HepG2 (cell line): ENCODE results near the gene ZNF175. TPM values are rescaled to one million over a fixed set of nuclear protein-coding genes. Genes with fewer than 3 reads are reported as not detected.

ENCODE experiments used
- ATAC-seq: fragments of 200-7000 bp; cut with Tn5 transposase; 3 replicates; pipeline ENCODE4 v1.9.1; 2020; ENCODE audit warnings: mild to moderate bottlenecking, moderate library complexity
- BruUV-seq: library from RNA; stranded (reverse); fragments of 400-500 nt; replicated peaks from 2 replicates; lab custom pipeline; 2021; lab: Mats Ljungman, UMichigan
- CTCF ChIA-PET: fragments of 300-600 bp; formaldehyde crosslinking; extraction: SDS; loops from one replicate; lab custom pipeline; 2021; ENCODE audit warnings: low total read pairs, inconsistent platforms, low intra/inter-chr PET ratio; lab: Yijun Ruan, JAX
- POLR2A ChIA-PET: fragments of 350-600 bp; sonication (Branson Sonifier 250); formaldehyde crosslinking; loops from one replicate; lab custom pipeline; 2020; ENCODE audit warnings: antibody characterized with exemption, inconsistent platforms; lab: Yijun Ruan, JAX
- DNase-seq: peaks from one replicate; pipeline ENCODE4 v3.0.0-alpha.2; 2015; ENCODE audit warnings: low spot score
- FAIRE-seq: peaks from 3 replicates; lab custom pipeline; 2011; peaks lifted over from hg19 to GRCh38; lab: Jason Lieb, UNC
- H2AFZ ChIP-seq: one replicate; pipeline ENCODE4 v1.6.1; 2011; ENCODE audit warnings: low read length, inconsistent platforms
- H3K27ac ChIP-seq: fragments of 300-600 bp; 3 replicates; pipeline ENCODE4 v1.8.0; 2011; ENCODE audit warnings: mixed run types, mild to moderate bottlenecking, mixed read lengths, low read length, inconsistent platforms; ENCODE audit not compliant: insufficient read depth; ENCODE audit errors: extremely low read length
- H3K27me3 ChIP-seq, 2 experiments: fragments of 200-600 bp in 1 of 2; 2 replicates in 1 of 2; 3 replicates in 1 of 2; pipeline versions ENCODE4 v1.6.0 to v1.8.0; 2011; ENCODE audit warnings: low read length in 2 of 2, mild to moderate bottlenecking in 2 of 2, moderate library complexity in 2 of 2, inconsistent platforms in 1 of 2; ENCODE audit not compliant: insufficient read depth in 2 of 2, control insufficient read depth in 1 of 2
- H3K36me3 ChIP-seq, 2 experiments: fragments of 200-600 bp in 1 of 2; replicated peaks in 1 of 2; 2 replicates in 1 of 2; 3 replicates in 1 of 2; pipeline versions ENCODE4 v1.5.1 to v1.8.0; 2011; ENCODE audit warnings: low read length in 2 of 2, inconsistent platforms in 1 of 2; ENCODE audit not compliant: insufficient read depth in 2 of 2, control insufficient read depth in 1 of 2
- H3K4me1 ChIP-seq: 2 replicates; pipeline ENCODE4 v1.5.1; 2012; ENCODE audit warnings: low read length, inconsistent platforms; ENCODE audit not compliant: insufficient read depth
- H3K4me2 ChIP-seq: 2 replicates; pipeline ENCODE4 v1.6.0; 2011; ENCODE audit warnings: low read depth, low read length, inconsistent platforms
- H3K4me3 ChIP-seq, 3 experiments: fragments of 200-600 bp in 1 of 3; sonication (generic), shearing (Covaris generic) in 1 of 3; replicated peaks in 1 of 3; 2 replicates each; pipeline ENCODE4 v1.5.1; 2011 to 2016; ENCODE audit warnings: low read length in 3 of 3, inconsistent platforms in 2 of 3, low read depth in 2 of 3, mild to moderate bottlenecking in 2 of 3, control low read depth in 1 of 3, mixed read lengths in 1 of 3; ENCODE audit not compliant: insufficient read depth in 1 of 3
- H3K79me2 ChIP-seq: one replicate; pipeline ENCODE4 v1.6.1; 2011; ENCODE audit warnings: low read length, inconsistent platforms; ENCODE audit not compliant: insufficient read depth
- H3K9ac ChIP-seq: 2 replicates; pipeline ENCODE4 v1.6.0; 2011; ENCODE audit warnings: mild to moderate bottlenecking, low read depth, low read length, inconsistent platforms; ENCODE audit not compliant: insufficient read depth
- H3K9me3 ChIP-seq: 2 replicates; pipeline ENCODE4 v1.5.1; 2012; ENCODE audit warnings: mild to moderate bottlenecking, low read length
- H4K20me1 ChIP-seq: 2 replicates; pipeline ENCODE4 v1.6.0; 2011; ENCODE audit warnings: inconsistent platforms, mild to moderate bottlenecking, low read length, moderate library complexity; ENCODE audit not compliant: insufficient read depth
- CCDC6 ChIP-seq: sonication (generic); formaldehyde crosslinking; IDR thresholded peaks from 2 replicates; pipeline ENCODE4 v1.8.1; 2022; ENCODE audit warnings: mild to moderate bottlenecking, missing genetic modification reagents, moderate library complexity
- EP300 ChIP-seq, 3 experiments: sonication (generic) in 1 of 3; formaldehyde crosslinking in 1 of 3; IDR thresholded peaks; 2 replicates each; pipeline versions ENCODE4 v1.5.1 to v1.6.1; 2011 to 2020; ENCODE audit warnings: low read depth in 2 of 3, low read length in 2 of 3, borderline replicate concordance in 1 of 3, improper control_type of control experiment in 1 of 3, mild to moderate bottlenecking in 1 of 3, missing genetic modification reagents in 1 of 3, moderate library complexity in 1 of 3
- GFI1 ChIP-seq: sonication (generic); formaldehyde crosslinking; IDR thresholded peaks from 2 replicates; pipeline ENCODE4 v1.5.0; 2020; ENCODE audit warnings: missing genetic modification reagents, mild to moderate bottlenecking, borderline replicate concordance
- HDAC1 ChIP-seq: sonication (generic); formaldehyde crosslinking; IDR thresholded peaks from 2 replicates; pipeline ENCODE4 v1.5.1; 2020; ENCODE audit warnings: mild to moderate bottlenecking, missing genetic modification reagents
- HIC2 ChIP-seq: sonication (generic); formaldehyde crosslinking; IDR thresholded peaks from 2 replicates; pipeline ENCODE4 v1.9.0; 2022; ENCODE audit warnings: low read depth, missing genetic modification reagents
- MLX ChIP-seq: IDR thresholded peaks from 2 replicates; pipeline ENCODE4 v1.6.1; 2016
- POGK ChIP-seq: sonication (generic); formaldehyde crosslinking; conservative IDR thresholded peaks from 2 replicates; pipeline ENCODE4 v1.8.0; 2022; ENCODE audit warnings: mild to moderate bottlenecking, moderate library complexity, missing genetic modification reagents
- SMYD3 ChIP-seq: sonication (generic); formaldehyde crosslinking; IDR thresholded peaks from 2 replicates; pipeline ENCODE4 v1.8.1; 2023; ENCODE audit warnings: mild to moderate bottlenecking, missing genetic modification reagents
- TARDBP ChIP-seq: sonication (generic); formaldehyde crosslinking; IDR thresholded peaks from 2 replicates; pipeline ENCODE4 v1.8.0; 2022; ENCODE audit warnings: mild to moderate bottlenecking, missing genetic modification reagents
- WIZ ChIP-seq: sonication (generic); formaldehyde crosslinking; IDR thresholded peaks from 2 replicates; pipeline ENCODE4 v1.5.1; 2020; ENCODE audit warnings: mild to moderate bottlenecking, missing genetic modification reagents
- ZNF138 ChIP-seq: sonication (generic); formaldehyde crosslinking; IDR thresholded peaks from 2 replicates; pipeline ENCODE4 v1.5.0; 2020; ENCODE audit warnings: mild to moderate bottlenecking, low read depth, missing genetic modification reagents
- ZNF512 ChIP-seq: sonication (generic); formaldehyde crosslinking; IDR thresholded peaks from 2 replicates; pipeline ENCODE4 v1.4.0; 2020; ENCODE audit warnings: mild to moderate bottlenecking, missing genetic modification reagents
- ZNF605 ChIP-seq: sonication (generic); formaldehyde crosslinking; IDR thresholded peaks from 2 replicates; pipeline ENCODE4 v1.8.0; 2022; ENCODE audit warnings: mild to moderate bottlenecking, missing genetic modification reagents
- WGBS: methylation state at CpG from one replicate; pipeline ENCODE4 v1.1.6; 2017; ENCODE audit warnings: low lambda C conversion rate; 5-methylcytosine and 5-hydroxymethylcytosine counted together
- in situ Hi-C: cut with HindIII; loops from 2 replicates; pipeline ENCODE4 v1.10.0; 2017; ENCODE audit warnings: low pct_unique_long_range_greater_than_20kb; ENCODE audit not compliant: extremely low pct_ligation_motif_present
- intact Hi-C: fragments of 100-400 bp; cut with micrococcal nuclease; formaldehyde crosslinking; loops from one replicate; pipeline ENCODE4 v1.10.0; 2022; ENCODE audit not compliant: unreplicated experiment
- polyA plus RNA-seq, 8 experiments: library from polyadenylated mRNA; depleted of rRNA in 3 of 8; stranded (reverse) in 7 of 8; unstranded in 1 of 8; fragments of >200 nt; fragmentation: Illumina TruSeq in 4 of 8; extraction: Trizol in 4 of 8; gene quantifications; 2 replicates each; pipeline versions ENCODE4 v1.2.1 to v1.2.3, GENCODE V29; 2011 to 2016; ENCODE audit warnings: low read depth in 4 of 8, missing spikeins in 1 of 8, mixed read lengths in 1 of 8; ENCODE audit not compliant: insufficient read depth in 1 of 8
- total RNA-seq, 5 experiments: library from RNA; depleted of rRNA; stranded (reverse); fragments of >200 nt; fragmentation: Illumina TruSeq; extraction: Trizol; gene quantifications; 2 replicates each; pipeline ENCODE4 v1.2.3, GENCODE V29; 2016; ENCODE audit warnings: low read depth in 1 of 5
- TF ChIP-seq, protein P1 (sequence below): sonication (generic); formaldehyde crosslinking; IDR thresholded peaks from 2 replicates; pipeline ENCODE4 v1.8.0; 2022; ENCODE audit warnings: mild to moderate bottlenecking, missing genetic modification reagents, moderate library complexity
- TF ChIP-seq, protein P2 (sequence below): sonication (generic); formaldehyde crosslinking; IDR thresholded peaks from 2 replicates; pipeline ENCODE4 v1.5.0; 2020; ENCODE audit warnings: mild to moderate bottlenecking, missing genetic modification reagents

The ZNF175 gene
- total and polyA plus RNA-seq, 2 of the 13 experiments (the other 11 are each of a cell fraction or from before 2014, with no cell fraction given) = 1.2 to 1.5 TPM

DNA sequence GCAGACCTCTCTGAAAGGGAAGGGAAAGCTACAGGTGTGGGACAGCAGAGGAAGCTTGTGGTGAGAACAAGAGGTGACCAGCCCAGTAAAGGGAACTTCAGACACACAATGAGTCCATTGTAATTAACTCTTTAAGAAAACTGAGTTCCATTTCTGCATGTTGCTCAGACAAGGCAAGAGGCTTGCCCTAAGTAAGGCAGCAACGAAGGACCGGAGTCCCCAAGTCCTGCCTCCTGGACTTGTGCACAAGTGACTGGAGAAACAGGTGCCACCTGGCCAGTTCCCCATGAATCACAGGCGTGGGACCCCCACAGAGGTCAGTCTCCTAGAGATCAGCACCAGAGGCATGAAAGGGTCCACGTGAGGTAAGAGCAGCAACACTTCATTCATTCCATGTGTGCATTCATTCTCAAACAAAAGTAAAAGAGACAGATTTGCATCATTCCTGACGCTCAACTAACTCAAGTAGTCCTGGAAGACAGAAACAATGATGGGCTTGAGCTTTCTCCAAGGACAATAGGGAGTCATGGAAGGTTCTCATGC is 24.9 kb upstream of the ZNF175 start:
- 0% methylated on average over 5 of the region's 5 CpGs for WGBS
- Histone ChIP-seq H3K27me3 (no peaks in the 10 kb centered on the region; a peak in 2 of 5 replicates), H3K4me3 (no peak overlapping the region), H3K9me3 (no peaks in the 10 kb centered on the region), H3K9ac (no peak overlapping the region), H3K27ac (no peak overlapping the region), H3K4me2 (no peak overlapping the region), H3K4me1 (no peaks in the 10 kb centered on the region), H3K79me2 (no peaks in the 10 kb centered on the region), H4K20me1 (peaks cover 3% of the 10 kb centered on the region; the same call in 1 of the 2 replicates), H2AFZ (no peak overlapping the region), H3K36me3 (no peaks in the 10 kb centered on the region)
- ATAC-seq (no peak), DNase-seq (no peak), FAIRE-seq (no peak)
- in situ Hi-C loops = no loop called here
- intact Hi-C loops = no loop called here
- POLR2A ChIA-PET = no interaction called here
- no TSS peak for BruUV-seq
- CTCF ChIA-PET = no interaction called here
- TF ChIP-seq ZNF512 (CRISPR knock-in tag) = no peak
- no peak for TF ChIP-seq MLX
- TF ChIP-seq CCDC6 (CRISPR knock-in tag) = no peak
- TF ChIP-seq, protein P1, sequence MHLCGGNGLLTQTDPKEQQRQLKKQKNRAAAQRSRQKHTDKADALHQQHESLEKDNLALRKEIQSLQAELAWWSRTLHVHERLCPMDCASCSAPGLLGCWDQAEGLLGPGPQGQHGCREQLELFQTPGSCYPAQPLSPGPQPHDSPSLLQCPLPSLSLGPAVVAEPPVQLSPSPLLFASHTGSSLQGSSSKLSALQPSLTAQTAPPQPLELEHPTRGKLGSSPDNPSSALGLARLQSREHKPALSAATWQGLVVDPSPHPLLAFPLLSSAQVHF (CRISPR knock-in tag) = no peak
- TF ChIP-seq, protein P2, sequence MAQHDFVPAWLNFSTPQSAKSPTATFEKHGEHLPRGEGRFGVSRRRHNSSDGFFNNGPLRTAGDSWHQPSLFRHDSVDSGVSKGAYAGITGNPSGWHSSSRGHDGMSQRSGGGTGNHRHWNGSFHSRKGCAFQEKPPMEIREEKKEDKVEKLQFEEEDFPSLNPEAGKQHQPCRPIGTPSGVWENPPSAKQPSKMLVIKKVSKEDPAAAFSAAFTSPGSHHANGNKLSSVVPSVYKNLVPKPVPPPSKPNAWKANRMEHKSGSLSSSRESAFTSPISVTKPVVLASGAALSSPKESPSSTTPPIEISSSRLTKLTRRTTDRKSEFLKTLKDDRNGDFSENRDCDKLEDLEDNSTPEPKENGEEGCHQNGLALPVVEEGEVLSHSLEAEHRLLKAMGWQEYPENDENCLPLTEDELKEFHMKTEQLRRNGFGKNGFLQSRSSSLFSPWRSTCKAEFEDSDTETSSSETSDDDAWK (CRISPR knock-in tag) = no peak
- TF ChIP-seq TARDBP (CRISPR knock-in tag) = no peak
- no peak for TF ChIP-seq EP300 (IDR thresholded peaks at IDR 0.05; ENCODE audit: low read depth in 2 of 2, low read length in 2 of 2)
- TF ChIP-seq EP300 (CRISPR knock-in tag; IDR thresholded peaks at IDR 0.05; ENCODE audit: borderline replicate concordance) = no peak
- no peak for TF ChIP-seq HIC2 (CRISPR knock-in tag)
- no peak for TF ChIP-seq POGK
- no peak for TF ChIP-seq SMYD3 (CRISPR knock-in tag)
- TF ChIP-seq GFI1 (CRISPR knock-in tag) = no peak
- TF ChIP-seq ZNF138 (CRISPR knock-in tag) = no peak
- TF ChIP-seq WIZ (CRISPR knock-in tag) = no peak
- TF ChIP-seq ZNF605 (CRISPR knock-in tag) = no peak
- no peak for TF ChIP-seq HDAC1 (CRISPR knock-in tag)
